Colonic mucosa (tissue), 4 donors: ENCODE data around the gene HIVEP1. TPM values are rescaled to one million over a fixed set of nuclear protein-coding genes. Genes with fewer than 3 reads are reported as not detected.

Experiments used
- DNase-seq: peaks from one replicate; pipeline ENCODE4 v3.0.0-alpha.2; 2020
- H3K27ac ChIP-seq: fragments of 200-600 bp; one replicate; pipeline ENCODE4 v1.8.0; 2021
- H3K27me3 ChIP-seq: fragments of 200-600 bp; one replicate; pipeline ENCODE4 v1.8.0; 2021
- H3K36me3 ChIP-seq: fragments of 200-600 bp; one replicate; pipeline ENCODE4 v1.8.0; 2021
- H3K4me1 ChIP-seq: fragments of 200-600 bp; one replicate; pipeline ENCODE4 v1.8.0; 2021; ENCODE audit warnings: mild to moderate bottlenecking
- H3K4me3 ChIP-seq: fragments of 200-600 bp; one replicate; pipeline ENCODE4 v1.8.0; 2021
- H3K9ac ChIP-seq, 2 donors: one replicate each; pipeline ENCODE4 v1.7.0; 2013; ENCODE audit warnings: control low read depth in 2 of 2, low read depth in 2 of 2, low read length in 2 of 2
- H3K9me3 ChIP-seq: fragments of 200-600 bp; one replicate; pipeline ENCODE4 v1.8.0; 2021
- intact Hi-C: fragments of 100-400 bp; cut with DNase I; formaldehyde crosslinking; loops from one replicate; pipeline ENCODE4 v1.14.1; 2022
- total RNA-seq, 2 donors: library from RNA; stranded (reverse); fragmentation: NEBNext Ultra II Directional in 1 of 2; extraction: Animal tissue kit (Norgen Biotek cat#: 25700) in 1 of 2; gene quantifications; one replicate each; pipeline ENCODE4 v1.2.1, GENCODE V29; 2021
- TF ChIP-seq, protein P1 (sequence below): fragments of 200-600 bp; IDR thresholded peaks from one replicate; pipeline ENCODE4 v1.8.0; 2022; ENCODE audit warnings: antibody characterized with exemption, mild to moderate bottlenecking
- donor health status: healthy.
- donor health status: DM: no; HTN: no; CAD: no.
- donor health status: DM: no; HTN: no; CAD: no.

Gene HIVEP1
- total RNA-seq, 2 donors from 2014 or later, result 22.2 to 27.9 TPM

DNA sequence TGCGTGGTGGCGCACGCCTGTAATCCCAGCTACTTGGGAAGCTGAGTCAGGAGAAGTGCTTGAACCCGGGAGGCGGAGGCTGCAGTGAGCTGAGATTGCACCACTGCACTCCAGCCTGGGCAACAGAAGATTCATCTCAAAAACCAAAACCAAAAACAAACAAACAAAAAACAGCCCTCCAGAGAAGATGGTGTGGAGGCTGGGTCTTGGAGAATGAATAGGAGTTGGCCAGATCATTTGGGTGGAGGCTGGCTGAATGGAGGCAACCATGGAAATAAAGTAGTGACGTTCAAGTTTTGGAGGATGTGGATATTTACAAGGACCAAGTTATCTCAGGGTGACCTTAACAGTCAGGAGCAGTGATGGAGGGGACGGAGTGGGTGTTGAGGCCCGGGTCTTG lies 24.7 kb downstream of the HIVEP1 start:
- H3K36me3 ChIP-seq, result no peaks in the 10 kb centered on the region
- no peaks in the 10 kb centered on the region for H3K9me3 ChIP-seq
- H3K27me3 ChIP-seq, result no peaks in the 10 kb centered on the region
- TF ChIP-seq, protein P1, sequence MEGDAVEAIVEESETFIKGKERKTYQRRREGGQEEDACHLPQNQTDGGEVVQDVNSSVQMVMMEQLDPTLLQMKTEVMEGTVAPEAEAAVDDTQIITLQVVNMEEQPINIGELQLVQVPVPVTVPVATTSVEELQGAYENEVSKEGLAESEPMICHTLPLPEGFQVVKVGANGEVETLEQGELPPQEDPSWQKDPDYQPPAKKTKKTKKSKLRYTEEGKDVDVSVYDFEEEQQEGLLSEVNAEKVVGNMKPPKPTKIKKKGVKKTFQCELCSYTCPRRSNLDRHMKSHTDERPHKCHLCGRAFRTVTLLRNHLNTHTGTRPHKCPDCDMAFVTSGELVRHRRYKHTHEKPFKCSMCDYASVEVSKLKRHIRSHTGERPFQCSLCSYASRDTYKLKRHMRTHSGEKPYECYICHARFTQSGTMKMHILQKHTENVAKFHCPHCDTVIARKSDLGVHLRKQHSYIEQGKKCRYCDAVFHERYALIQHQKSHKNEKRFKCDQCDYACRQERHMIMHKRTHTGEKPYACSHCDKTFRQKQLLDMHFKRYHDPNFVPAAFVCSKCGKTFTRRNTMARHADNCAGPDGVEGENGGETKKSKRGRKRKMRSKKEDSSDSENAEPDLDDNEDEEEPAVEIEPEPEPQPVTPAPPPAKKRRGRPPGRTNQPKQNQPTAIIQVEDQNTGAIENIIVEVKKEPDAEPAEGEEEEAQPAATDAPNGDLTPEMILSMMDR, result no peak
- no peak overlapping the region for H3K27ac ChIP-seq
- H3K9ac ChIP-seq, result no peak overlapping the region
- no peaks in the 10 kb centered on the region for H3K4me1 ChIP-seq
- H3K4me3 ChIP-seq, result no peak overlapping the region
- DNase-seq, result no peak
- intact Hi-C loops, result no loop called here

DNA sequence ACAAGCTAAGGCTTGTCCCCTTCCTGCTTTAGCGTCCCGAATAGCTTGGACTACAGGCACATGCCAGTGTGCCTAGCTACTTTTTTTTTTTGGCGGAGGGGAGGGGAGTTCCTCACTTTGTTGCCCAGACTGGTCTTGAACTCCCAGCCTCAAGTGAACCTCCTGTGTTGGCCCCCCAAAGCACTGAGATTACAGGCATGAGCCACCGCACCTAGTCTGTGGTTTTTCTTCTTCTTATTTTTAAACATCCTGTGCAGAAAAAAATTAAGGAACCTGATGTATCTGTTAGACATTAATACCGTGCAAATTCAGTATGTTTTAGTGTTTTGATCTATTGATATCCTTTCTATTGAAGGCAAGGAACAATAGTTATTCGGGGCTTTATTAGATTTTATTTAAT lies 25.7 kb downstream of the HIVEP1 start:
- Histone ChIP-seq H3K9me3 (no peaks in the 10 kb centered on the region), H3K36me3 (no peaks in the 10 kb centered on the region), H3K27me3 (no peaks in the 10 kb centered on the region), H3K4me1 (no peaks in the 10 kb centered on the region), H3K9ac (no peak overlapping the region), H3K4me3 (no peak overlapping the region), H3K27ac (no peak overlapping the region)
- intact Hi-C loops, result no loop called here
- TF ChIP-seq, protein P1, result no peak
- no peak for DNase-seq

DNA sequence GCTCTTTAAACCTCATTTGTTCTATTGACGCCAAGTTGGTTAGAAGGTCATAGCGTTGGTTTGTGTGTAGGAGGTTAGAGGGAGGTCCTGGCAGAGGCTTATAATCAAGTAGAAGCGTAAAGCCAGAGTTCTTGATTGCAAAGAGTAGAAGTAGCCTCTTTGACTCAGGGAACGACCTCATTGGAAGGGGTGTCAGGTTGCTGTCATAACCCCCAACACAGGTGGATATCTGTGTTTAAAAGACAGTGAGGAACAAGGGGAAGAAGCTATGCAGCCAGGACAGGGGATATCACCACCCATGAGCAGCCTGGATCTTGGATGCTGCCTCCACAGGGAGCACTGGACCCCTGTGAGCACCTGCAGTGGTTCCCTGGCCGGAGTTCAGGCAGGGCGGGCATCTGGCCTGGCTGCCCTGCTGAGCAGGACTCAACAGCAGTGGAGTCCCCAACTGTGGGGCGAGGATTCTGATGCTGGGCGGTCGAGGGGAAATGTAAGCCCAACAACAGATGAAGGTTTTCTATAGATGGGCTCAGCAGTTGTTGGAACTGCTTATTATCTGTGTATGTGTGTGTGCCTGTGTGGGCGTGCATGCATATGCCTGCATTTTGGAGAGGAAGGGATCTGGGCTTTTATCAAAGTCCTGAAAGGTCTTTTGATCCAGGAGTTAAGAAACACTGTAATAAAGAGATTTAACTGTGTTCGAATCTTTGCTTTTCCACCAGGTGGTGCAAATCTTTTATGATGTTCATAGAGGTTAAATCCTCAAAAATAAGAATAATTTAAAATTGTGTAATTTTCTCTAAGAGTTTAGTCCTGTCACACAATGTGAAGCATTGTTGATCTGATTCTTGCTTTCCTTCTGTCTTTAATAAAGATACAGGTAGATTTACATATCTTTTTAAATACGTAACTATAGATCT lies 27.7 kb downstream of the HIVEP1 start:
- no peaks in the 10 kb centered on the region for H3K27me3 ChIP-seq
- no peak overlapping the region for H3K27ac ChIP-seq
- TF ChIP-seq, protein P1, result no peak
- no peak overlapping the region for H3K4me3 ChIP-seq
- H3K4me1 ChIP-seq, result no peaks in the 10 kb centered on the region
- H3K36me3 ChIP-seq, result no peaks in the 10 kb centered on the region
- DNase-seq, result no peak
- no peaks in the 10 kb centered on the region for H3K9me3 ChIP-seq
- no peak overlapping the region for H3K9ac ChIP-seq
- intact Hi-C loops, result no loop called here

DNA sequence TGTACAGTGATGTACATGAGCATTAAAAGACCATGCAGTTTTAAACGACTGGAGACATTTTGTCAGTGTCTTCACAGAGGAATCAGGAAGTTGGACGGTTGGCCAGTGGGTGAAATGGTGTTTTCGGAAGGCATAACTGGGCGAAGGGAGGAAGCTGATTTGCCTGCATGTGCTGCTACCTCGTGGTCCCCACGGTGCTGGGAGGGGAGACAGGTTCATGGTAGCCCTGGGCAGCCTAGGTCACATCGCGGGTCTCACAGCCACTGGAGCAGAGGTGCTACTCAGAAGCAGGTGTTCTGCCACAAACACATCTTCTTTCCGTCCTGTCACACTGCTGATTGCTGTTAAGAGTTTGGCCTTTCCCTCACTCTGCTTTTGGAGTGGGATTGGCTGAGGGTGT lies 35.2 kb downstream of the HIVEP1 start:
- Histone ChIP-seq H3K4me1 (no peaks in the 10 kb centered on the region), H3K4me3 (no peak overlapping the region), H3K27me3 (no peaks in the 10 kb centered on the region), H3K9me3 (no peaks in the 10 kb centered on the region), H3K36me3 (no peaks in the 10 kb centered on the region), H3K27ac (no peak overlapping the region), H3K9ac (no peak overlapping the region)
- TF ChIP-seq, protein P1, result no peak
- intact Hi-C loops, result no loop called here
- no peak for DNase-seq

DNA sequence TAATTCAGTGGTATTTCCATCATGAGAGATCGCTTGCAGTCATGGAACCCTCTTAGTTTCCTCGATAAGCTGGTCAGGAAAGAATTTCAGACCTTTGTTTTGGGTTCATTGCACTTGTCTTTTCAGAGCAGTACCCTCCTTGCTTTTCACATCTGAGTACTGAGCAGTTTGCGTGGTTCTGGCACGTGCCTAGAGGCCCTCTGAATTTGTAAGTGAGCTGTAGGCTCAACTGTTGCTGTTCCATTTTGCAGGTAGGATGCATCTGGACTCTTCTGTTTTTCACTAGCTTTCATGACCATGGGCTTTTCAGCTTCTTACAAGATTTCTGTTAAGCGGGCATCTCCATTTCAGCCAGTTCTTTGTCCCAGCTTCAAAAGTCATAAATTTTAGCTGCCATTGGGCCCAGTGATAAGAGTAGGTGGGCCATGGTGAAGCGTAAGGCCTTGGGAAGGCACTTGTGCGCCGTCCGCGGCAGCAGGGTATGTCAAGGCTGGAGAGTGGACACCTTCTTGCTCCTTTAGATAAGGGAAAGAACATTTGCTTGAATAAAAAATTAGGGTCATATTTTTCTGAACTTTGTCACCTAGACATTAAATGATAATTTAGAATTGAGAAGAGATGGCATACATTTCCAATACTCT lies 35.8 kb downstream of the HIVEP1 start:
- intact Hi-C loops, result no loop called here
- no peak for DNase-seq
- no peak overlapping the region for H3K27ac ChIP-seq

More for the DNA sequence above, 35.8 kb downstream of the HIVEP1 start:
- no peaks in the 10 kb centered on the region for H3K27me3 ChIP-seq
- no peak overlapping the region for H3K4me3 ChIP-seq
- H3K9me3 ChIP-seq, result no peaks in the 10 kb centered on the region
- H3K9ac ChIP-seq, result no peak overlapping the region
- H3K36me3 ChIP-seq, result no peaks in the 10 kb centered on the region
- TF ChIP-seq, protein P1, result no peak
- no peaks in the 10 kb centered on the region for H3K4me1 ChIP-seq
